H1 (cell line): ENCODE measurements around the gene METTL8. TPM values are rescaled to one million over a fixed set of nuclear protein-coding genes. Genes with fewer than 3 reads are reported as not detected.

Experiments
- CTCF ChIA-PET: fragments of 300-600 bp; sonication (Branson Sonifier 250); formaldehyde crosslinking; loops from one replicate; lab custom pipeline; 2021; ENCODE audit not compliant: partially characterized antibody; lab: Charles Lee
- POLR2A ChIA-PET: fragments of 300-600 bp; sonication (Branson Sonifier 250); formaldehyde crosslinking; loops from one replicate; lab custom pipeline; 2021; ENCODE audit warnings: inconsistent platforms; ENCODE audit not compliant: partially characterized antibody; lab: Charles Lee
- DNase-seq, 2 experiments: peaks; one replicate each; pipeline versions ENCODE4 v3.0.0 to v3.0.0-alpha.2; 2010 to 2022; ENCODE audit warnings: low spot score in 2 of 2, low read depth in 1 of 2, mixed read lengths in 1 of 2
- FAIRE-seq: peaks from 2 replicates; lab custom pipeline; 2011; peaks lifted over from hg19 to GRCh38; lab: Jason Lieb, UNC
- H2AFZ ChIP-seq: 2 replicates; pipeline ENCODE4 v1.8.1; 2012; ENCODE audit warnings: low read length, inconsistent platforms
- H2AK5ac ChIP-seq: 2 replicates; pipeline ENCODE4 v1.6.1; 2013; ENCODE audit warnings: low read depth, low read length
- H2BK120ac ChIP-seq: replicated peaks from 2 replicates; pipeline ENCODE3; 2013; ENCODE audit warnings: low read depth, low read length, inconsistent platforms
- H2BK12ac ChIP-seq: 2 replicates; pipeline ENCODE4 v1.6.1; 2013; ENCODE audit warnings: low read depth, low read length
- H2BK15ac ChIP-seq: 2 replicates; pipeline ENCODE4 v1.6.1; 2013; ENCODE audit warnings: low read length
- H2BK20ac ChIP-seq: 2 replicates; pipeline ENCODE4 v1.6.1; 2013; ENCODE audit warnings: low read length
- H2BK5ac ChIP-seq: 2 replicates; pipeline ENCODE4 v1.6.1; 2013; ENCODE audit warnings: low read depth, low read length
- H3K14ac ChIP-seq: 2 replicates; pipeline ENCODE4 v1.6.1; 2013; ENCODE audit warnings: inconsistent platforms; ENCODE audit not compliant: insufficient read length
- H3K18ac ChIP-seq: 2 replicates; pipeline ENCODE4 v1.6.1; 2013; ENCODE audit warnings: low read length; ENCODE audit errors: extremely low read depth
- H3K23ac ChIP-seq: 2 replicates; pipeline ENCODE4 v1.6.1; 2013; ENCODE audit warnings: inconsistent platforms; ENCODE audit not compliant: insufficient read length
- H3K23me2 ChIP-seq: 2 replicates; pipeline ENCODE4 v1.6.1; 2013; ENCODE audit warnings: low read depth, low read length
- H3K27ac ChIP-seq: 2 replicates; pipeline ENCODE4 v1.6.1; 2011; ENCODE audit warnings: low read depth, low read length, inconsistent platforms
- H3K27me3 ChIP-seq, 4 experiments: replicated peaks in 1 of 4; 1 replicate in 1 of 4; 2 replicates in 3 of 4; pipeline versions ENCODE4 v1.6.1 to v1.8.1; 2011 to 2013; ENCODE audit warnings: low read length in 3 of 4, mild to moderate bottlenecking in 3 of 4, inconsistent platforms in 2 of 4, mixed read lengths in 2 of 4, moderate library complexity in 1 of 4; ENCODE audit not compliant: control insufficient read depth in 3 of 4, insufficient read depth in 3 of 4; ENCODE audit errors: extremely low read depth in 1 of 4
- H3K36me3 ChIP-seq, 4 experiments: 2 replicates each; pipeline versions ENCODE4 v1.6.1 to v1.8.1; 2011 to 2013; ENCODE audit warnings: mild to moderate bottlenecking in 4 of 4, low read length in 3 of 4, moderate library complexity in 2 of 4, control low read depth in 1 of 4, inconsistent platforms in 1 of 4; ENCODE audit not compliant: insufficient read depth in 4 of 4, control insufficient read depth in 2 of 4
- H3K4ac ChIP-seq: replicated peaks from 2 replicates; pipeline ENCODE3; 2013; ENCODE audit warnings: low read length, low read depth, mixed read lengths, inconsistent platforms; ENCODE audit not compliant: insufficient read length
- H3K4me1 ChIP-seq, 4 experiments: replicated peaks in 1 of 4; 1 replicate in 1 of 4; 2 replicates in 3 of 4; pipeline versions ENCODE4 v1.6.1 to v1.8.1; 2011 to 2013; ENCODE audit warnings: low read length in 3 of 4, inconsistent platforms in 2 of 4, mixed read lengths in 1 of 4; ENCODE audit not compliant: insufficient read depth in 4 of 4, control insufficient read depth in 3 of 4
- H3K4me2 ChIP-seq, 2 experiments: 2 replicates each; pipeline versions ENCODE4 v1.6.1 to v1.8.1; 2011 to 2013; ENCODE audit warnings: low read depth in 2 of 2, low read length in 2 of 2, control low read depth in 1 of 2, inconsistent platforms in 1 of 2, mild to moderate bottlenecking in 1 of 2; ENCODE audit not compliant: insufficient read depth in 1 of 2
- H3K4me3 ChIP-seq, 4 experiments: fragments of 200-600, 300-600 bp in 1 of 4; sonication (generic), shearing (Covaris generic), sonication (Bioruptor Twin) in 1 of 4; 2 replicates each; pipeline versions ENCODE4 v1.5.1 to v1.8.1; 2011 to 2016; ENCODE audit warnings: low read length in 4 of 4, low read depth in 3 of 4, control low read depth in 2 of 4, inconsistent platforms in 2 of 4, mild to moderate bottlenecking in 2 of 4, mixed read lengths in 1 of 4, moderate library complexity in 1 of 4; ENCODE audit not compliant: insufficient read depth in 2 of 4; ENCODE audit errors: extremely low read depth in 1 of 4
- H3K56ac ChIP-seq: replicated peaks from 2 replicates; pipeline ENCODE3; 2013; ENCODE audit warnings: low read depth, mild to moderate bottlenecking, mixed read lengths, low read length, inconsistent platforms; ENCODE audit not compliant: insufficient read length
- H3K79me1 ChIP-seq: 2 replicates; pipeline ENCODE4 v1.6.1; 2013; ENCODE audit warnings: low read depth, low read length, control low read depth
- H3K79me2 ChIP-seq, 2 experiments: 2 replicates each; pipeline versions ENCODE4 v1.6.1 to v1.8.1; 2012 to 2013; ENCODE audit warnings: low read length in 2 of 2, mild to moderate bottlenecking in 2 of 2, inconsistent platforms in 1 of 2; ENCODE audit not compliant: insufficient read depth in 2 of 2, control insufficient read depth in 1 of 2
- H3K9ac ChIP-seq, 4 experiments: replicated peaks in 1 of 4; 1 replicate in 1 of 4; 2 replicates in 3 of 4; pipeline versions ENCODE4 v1.6.1 to v1.8.1; 2011 to 2013; ENCODE audit warnings: low read depth in 3 of 4, low read length in 3 of 4, control low read depth in 2 of 4, mild to moderate bottlenecking in 2 of 4, moderate library complexity in 2 of 4, inconsistent platforms in 1 of 4; ENCODE audit errors: extremely low read depth in 1 of 4
- H3K9me3 ChIP-seq, 2 experiments: 2 replicates each; pipeline versions ENCODE4 v1.6.1 to v1.8.1; 2012 to 2013; ENCODE audit warnings: mild to moderate bottlenecking in 2 of 2, moderate library complexity in 2 of 2, control low read depth in 1 of 2, inconsistent platforms in 1 of 2, low read depth in 1 of 2, low read length in 1 of 2, mixed read lengths in 1 of 2; ENCODE audit not compliant: insufficient read depth in 2 of 2
- H4K20me1 ChIP-seq, 2 experiments: replicated peaks in 1 of 2; 2 replicates each; pipeline versions ENCODE3 to v1.8.1; 2011 to 2013; ENCODE audit warnings: inconsistent platforms in 2 of 2, low read length in 2 of 2, mild to moderate bottlenecking in 1 of 2; ENCODE audit not compliant: insufficient read depth in 2 of 2, control insufficient read depth in 1 of 2
- H4K5ac ChIP-seq: 2 replicates; pipeline ENCODE4 v1.6.1; 2013; ENCODE audit warnings: low read length, low read depth, mixed read lengths, inconsistent platforms; ENCODE audit not compliant: insufficient read length
- H4K8ac ChIP-seq: 2 replicates; pipeline ENCODE4 v1.8.0; 2013; ENCODE audit warnings: mild to moderate bottlenecking, moderate library complexity, low read length, inconsistent platforms; ENCODE audit not compliant: insufficient read depth; ENCODE audit errors: extremely low read depth
- H4K91ac ChIP-seq: replicated peaks from 2 replicates; pipeline ENCODE3; 2013; ENCODE audit warnings: low read length, mixed read lengths, inconsistent platforms; ENCODE audit not compliant: insufficient read length
- CHD1 ChIP-seq: IDR thresholded peaks from 2 replicates; pipeline ENCODE4 v1.6.1; 2012; ENCODE audit warnings: low read depth, low read length, improper control_type of control experiment
- EZH2 ChIP-seq: fragments of 200-600 bp; sonication (generic); IDR thresholded peaks from 2 replicates; pipeline ENCODE4 v1.7.1; 2012; ENCODE audit warnings: low read depth, mild to moderate bottlenecking, moderate library complexity, low read length, inconsistent platforms; ENCODE audit not compliant: severe bottlenecking
- TAF7 ChIP-seq: optimal IDR thresholded peaks from 2 replicates; pipeline ENCODE3; 2011; ENCODE audit warnings: low read depth, mild to moderate bottlenecking, inconsistent platforms, low read length, moderate library complexity, borderline replicate concordance
- ZNF274 ChIP-seq: IDR thresholded peaks from 2 replicates; pipeline ENCODE4 v1.7.0; 2012; ENCODE audit warnings: low read length, borderline replicate concordance; ENCODE audit errors: extremely low read depth
- WGBS, 2 experiments: shearing (Covaris generic) in 1 of 2; methylation state at CpG; one replicate each; pipeline versions ENCODE4 v1.1.6 to v1.1.7; 2013 to 2015; ENCODE audit warnings: low lambda C conversion rate in 2 of 2, mixed read lengths in 2 of 2, inconsistent platforms in 1 of 2, low coverage in 1 of 2, missing lambda C conversion rate in 1 of 2; ENCODE audit not compliant: insufficient replicate concordance in 2 of 2, insufficient coverage in 1 of 2, insufficient read length in 1 of 2; ENCODE audit errors: extremely low coverage in 1 of 2, missing lambda C conversion rate in 1 of 2; 5-methylcytosine and 5-hydroxymethylcytosine counted together
- polyA plus RNA-seq, 7 experiments: library from polyadenylated mRNA; depleted of rRNA in 3 of 7; stranded (reverse) in 5 of 7; unstranded in 2 of 7; fragments of >200 nt in 5 of 7; fragments of 200-250 nt in 2 of 7; gene quantifications; 1 replicate in 5 of 7; 2 replicates in 1 of 7; 4 replicates in 1 of 7; pipeline versions ENCODE4 v1.2.1 to v1.2.3, GENCODE V29; 2011 to 2013; ENCODE audit warnings: missing spikeins in 2 of 7, mixed read lengths in 2 of 7
- total RNA-seq: library from RNA; stranded (reverse); fragmentation: NEBNext Ultra II Directional; extraction: Animal tissue kit (Norgen Biotek cat#: 25700); gene quantifications from 2 replicates; pipeline ENCODE4 v1.2.1, GENCODE V29; 2021
- TF ChIP-seq, protein P1 (sequence below): IDR thresholded peaks from 2 replicates; pipeline ENCODE4 v1.6.1; 2012; ENCODE audit warnings: low read length, inconsistent platforms

Gene METTL8
- total and polyA plus RNA-seq, 2 of the 8 experiments (the other 6 are each of a cell fraction or from before 2014, with no cell fraction given), result 17.6 to 79.7 TPM

DNA sequence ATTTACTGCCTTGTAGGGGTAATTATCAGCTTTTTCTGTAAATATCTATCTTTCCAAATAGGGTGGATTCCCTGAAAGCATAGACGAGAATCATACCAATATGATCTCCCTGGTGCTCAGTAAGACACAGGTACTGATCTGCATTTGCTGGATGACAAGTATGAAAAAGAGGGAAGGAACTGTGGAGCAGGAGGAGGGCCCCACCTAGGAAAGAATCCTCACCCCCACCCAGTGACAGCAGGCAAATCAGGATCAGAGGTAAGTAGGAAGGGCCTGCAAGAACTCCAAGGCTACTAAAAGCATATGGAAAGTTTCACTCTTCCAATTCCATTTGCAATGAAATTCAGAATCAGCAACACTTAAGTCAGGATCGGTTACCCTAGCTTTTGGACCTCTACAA lies 42.3 kb downstream of the METTL8 start:
- Histone ChIP-seq H3K4me2 (no peak overlapping the region), H3K4ac (no peak overlapping the region), H3K23ac (no peak overlapping the region), H2BK15ac (no peak overlapping the region), H3K79me1 (no peaks in the 10 kb centered on the region), H3K23me2 (no peaks in the 10 kb centered on the region; the same call in 1 of the 2 replicates), H3K27ac (no peak overlapping the region), H2BK12ac (no peak overlapping the region), H2AK5ac (no peak overlapping the region), H3K9me3 (no peaks in the 10 kb centered on the region), H3K4me1 (peaks cover 4 to 14% (median 9%) of the 10 kb centered on the region in 4 experiments; a peak in 6 of 7 replicates), H3K9ac (no peak overlapping the region), H3K79me2 (peaks cover 0 to 54% of the 10 kb centered on the region in 2 experiments; a peak in 2 of 4 replicates), H2BK5ac (no peak overlapping the region), H3K14ac (no peak overlapping the region), H4K20me1 (no peaks in the 10 kb centered on the region), H2BK120ac (no peak overlapping the region), H4K8ac (no peak overlapping the region), H4K91ac (no peak overlapping the region), H4K5ac (no peak overlapping the region), H3K18ac (no peak overlapping the region), H2BK20ac (no peak overlapping the region), H3K56ac (no peak overlapping the region), H3K36me3 (no peaks in the 10 kb centered on the region), H3K27me3 (no peaks in the 10 kb centered on the region), H2AFZ (no peak overlapping the region), H3K4me3 (no peak overlapping the region)
- WGBS, 2 experiments, result 91% methylated on average over 2 of the region's 2 CpGs; no CpG with 5 or more reads in 1 of the 2 experiments
- TF ChIP-seq, protein P1, sequence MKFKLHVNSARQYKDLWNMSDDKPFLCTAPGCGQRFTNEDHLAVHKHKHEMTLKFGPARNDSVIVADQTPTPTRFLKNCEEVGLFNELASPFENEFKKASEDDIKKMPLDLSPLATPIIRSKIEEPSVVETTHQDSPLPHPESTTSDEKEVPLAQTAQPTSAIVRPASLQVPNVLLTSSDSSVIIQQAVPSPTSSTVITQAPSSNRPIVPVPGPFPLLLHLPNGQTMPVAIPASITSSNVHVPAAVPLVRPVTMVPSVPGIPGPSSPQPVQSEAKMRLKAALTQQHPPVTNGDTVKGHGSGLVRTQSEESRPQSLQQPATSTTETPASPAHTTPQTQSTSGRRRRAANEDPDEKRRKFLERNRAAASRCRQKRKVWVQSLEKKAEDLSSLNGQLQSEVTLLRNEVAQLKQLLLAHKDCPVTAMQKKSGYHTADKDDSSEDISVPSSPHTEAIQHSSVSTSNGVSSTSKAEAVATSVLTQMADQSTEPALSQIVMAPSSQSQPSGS, result no peak
- TF ChIP-seq EZH2, result no peak
- TF ChIP-seq TAF7, result no peak
- TF ChIP-seq CHD1, result no peak
- no peak for TF ChIP-seq ZNF274
- CTCF ChIA-PET, result no interaction called here
- no peak for FAIRE-seq
- DNase-seq, result no peak
- POLR2A ChIA-PET, result no interaction called here
